GM21737 (cell line): Measurements from ENCODE around the gene EIF4EBP2.
A peak's percentile ranks its signal among the peaks of the same experiment; 100 is the strongest.

Source experiments
- ATAC-seq: cut with Tn5 transposase; IDR thresholded peaks from one replicate; pipeline ENCODE4 v1.9.1; 2021; ENCODE audit warnings: mild to moderate bottlenecking, moderate library complexity; ENCODE audit not compliant: unreplicated experiment

Gene EIF4EBP2

GRCh38 chr10:70378122-70378521, 25.8 kb upstream of the EIF4EBP2 start:
- no peak for ATAC-seq

GRCh38 chr10:70379581-70380176, 24.3 kb upstream of the EIF4EBP2 start:
- no peak for ATAC-seq

GRCh38 chr10:70380350-70381135, 23.4 kb upstream of the EIF4EBP2 start:
- ATAC-seq = no peak

GRCh38 chr10:70381471-70382421, 22.2 kb upstream of the EIF4EBP2 start:
- peak; percentile 35 for ATAC-seq

GRCh38 chr10:70391654-70392053, 12.3 kb upstream of the EIF4EBP2 start:
- ATAC-seq = no peak

- no peak for ATAC-seq
Measured at GRCh38 chr10:70396140-70396539, 7.8 kb upstream of the EIF4EBP2 start.

- no peak for ATAC-seq
Measured at GRCh38 chr10:70399177-70399576, 4.8 kb upstream of the EIF4EBP2 start.

GRCh38 chr10:70403483-70404035, 386 bp upstream of the EIF4EBP2 start:
- ATAC-seq = no peak

GRCh38 chr10:70404787-70405036, 767 bp downstream of the EIF4EBP2 start:
- ATAC-seq = no peak

GRCh38 chr10:70405037-70405824, 1.3 kb downstream of the EIF4EBP2 start:
- no peak for ATAC-seq

- no peak for ATAC-seq
Measured at GRCh38 chr10:70409772-70410171, 5.8 kb downstream of the EIF4EBP2 start.

GRCh38 chr10:70410608-70411007, 6.7 kb downstream of the EIF4EBP2 start:
- no peak for ATAC-seq

- no peak for ATAC-seq
Measured at GRCh38 chr10:70412356-70412755, 8.4 kb downstream of the EIF4EBP2 start.

GRCh38 chr10:70417568-70417967, 13.6 kb downstream of the EIF4EBP2 start:
- no peak for ATAC-seq

- ATAC-seq = no peak
Measured at GRCh38 chr10:70418229-70418628, 14.3 kb downstream of the EIF4EBP2 start.

GRCh38 chr10:70418713-70419112, 14.8 kb downstream of the EIF4EBP2 start:
- no peak for ATAC-seq

- ATAC-seq = no peak
Measured at GRCh38 chr10:70424320-70424719, 20.4 kb downstream of the EIF4EBP2 start.

- no peak for ATAC-seq
Measured at GRCh38 chr10:70425096-70425495, 21.2 kb downstream of the EIF4EBP2 start.

- ATAC-seq = no peak
Measured at GRCh38 chr10:70426823-70427222, 22.9 kb downstream of the EIF4EBP2 start.
